Fibroblast of skin of scalp (primary cell): ENCODE measurements around the gene SRM.
"Not testable (repeated sequence)": the region's sequence is repeated elsewhere in the genome, so short reads cannot be mapped to it uniquely, and the experiment has no call there.

Source experiments
- DNase-seq: peaks from one replicate; pipeline ENCODE4 v3.0.0-alpha.2; 2013

SRM gene

GRCh38 chr1:11044086-11044848 is 15.6 kb downstream of the SRM start:
- no peak for DNase-seq

- DNase-seq = no peak
Observed at GRCh38 chr1:11042995-11043874, 16.6 kb downstream of the SRM start.

- no peak for DNase-seq
Observed at GRCh38 chr1:11042065-11042464, 17.8 kb downstream of the SRM start.

GRCh38 chr1:11041048-11041447 is 18.8 kb downstream of the SRM start:
- DNase-seq = no peak

GRCh38 chr1:11040105-11040429 is 19.8 kb downstream of the SRM start:
- not testable (repeated sequence) for DNase-seq

- no peak for DNase-seq
Observed at GRCh38 chr1:11039351-11040104, 20.3 kb downstream of the SRM start.

- peak; percentile 79 for DNase-seq
Observed at GRCh38 chr1:11037740-11038182, 22.1 kb downstream of the SRM start.

GRCh38 chr1:11037019-11037739 is 22.6 kb downstream of the SRM start:
- DNase-seq = not testable (repeated sequence)

- DNase-seq = no peak
Observed at GRCh38 chr1:11031624-11032262, 28.1 kb downstream of the SRM start.

GRCh38 chr1:11030865-11031264 is 29.0 kb downstream of the SRM start:
- DNase-seq = no peak

GRCh38 chr1:11028018-11028417 is 31.8 kb downstream of the SRM start:
- no peak for DNase-seq

- DNase-seq = no peak
Observed at GRCh38 chr1:11027316-11027715, 32.5 kb downstream of the SRM start.

GRCh38 chr1:11026903-11027302 is 32.9 kb downstream of the SRM start:
- DNase-seq = no peak

GRCh38 chr1:11026052-11026451 is 33.8 kb downstream of the SRM start:
- no peak for DNase-seq

- DNase-seq = no peak
Observed at GRCh38 chr1:11025618-11026017, 34.2 kb downstream of the SRM start.

GRCh38 chr1:11024874-11025203 is 35.0 kb downstream of the SRM start:
- DNase-seq = no peak

- DNase-seq = no peak
Observed at GRCh38 chr1:11024154-11024873, 35.5 kb downstream of the SRM start.

- no peak for DNase-seq
Observed at GRCh38 chr1:11023201-11023600, 36.6 kb downstream of the SRM start.

- DNase-seq = no peak
Observed at GRCh38 chr1:11019971-11020370, 39.8 kb downstream of the SRM start.

- DNase-seq = not testable (repeated sequence)
Observed at GRCh38 chr1:11019358-11019757, 40.5 kb downstream of the SRM start.

GRCh38 chr1:11013160-11013531 is 46.7 kb downstream of the SRM start:
- DNase-seq = no peak
